GM23338 (cell line): Measurements from ENCODE around the gene JPH4. TPM values are rescaled to one million over a fixed set of nuclear protein-coding genes. Genes with fewer than 3 reads are reported as not detected.

Experiments
- ATAC-seq: fragments of 200-7000 bp; cut with Tn5 transposase; 3 replicates; pipeline ENCODE4 v1.9.1; 2020
- DNase-seq: peaks from one replicate; pipeline ENCODE4 v3.0.0-alpha.2; 2015; ENCODE audit warnings: low spot score
- H2AFZ ChIP-seq: fragments of 200-600 bp; sonication (generic); 2 replicates; pipeline ENCODE4 v1.8.0; 2016; ENCODE audit warnings: antibody characterized with exemption, mild to moderate bottlenecking, moderate library complexity
- H3F3A ChIP-seq: fragments of 200-600 bp; sonication (generic); replicated peaks from 2 replicates; pipeline ENCODE4 v1.8.0; 2017; ENCODE audit warnings: antibody characterized with exemption, mixed run types, low read depth
- H3K27ac ChIP-seq: fragments of 200-600 bp; sonication (generic); 2 replicates; pipeline ENCODE4 v1.6.1; 2016; ENCODE audit warnings: low read depth
- H3K27me3 ChIP-seq: fragments of 200-600 bp; sonication (generic); 2 replicates; pipeline ENCODE4 v1.8.0; 2016; ENCODE audit warnings: mild to moderate bottlenecking, mixed run types, moderate library complexity; ENCODE audit not compliant: insufficient read depth
- H3K36me3 ChIP-seq: fragments of 200-600 bp; sonication (generic); 2 replicates; pipeline ENCODE4 v1.8.0; 2016; ENCODE audit warnings: mild to moderate bottlenecking; ENCODE audit not compliant: insufficient read depth
- H3K4me1 ChIP-seq: fragments of 200-600 bp; sonication (generic); 2 replicates; pipeline ENCODE4 v1.8.0; 2016; ENCODE audit warnings: mild to moderate bottlenecking, moderate library complexity; ENCODE audit not compliant: insufficient read depth
- H3K4me2 ChIP-seq: fragments of 200-600 bp; sonication (generic); 2 replicates; pipeline ENCODE4 v1.7.1; 2017; ENCODE audit warnings: mixed run types
- H3K4me3 ChIP-seq: fragments of 200-600 bp; sonication (generic); 2 replicates; pipeline ENCODE4 v1.6.1; 2016; ENCODE audit warnings: mixed run types
- H3K79me2 ChIP-seq: fragments of 200-600 bp; sonication (generic); replicated peaks from 2 replicates; pipeline ENCODE4 v1.8.0; 2017; ENCODE audit warnings: mild to moderate bottlenecking; ENCODE audit not compliant: insufficient read depth
- H3K9me2 ChIP-seq: fragments of 200-600 bp; sonication (generic); 2 replicates; pipeline ENCODE4 v1.8.0; 2017; ENCODE audit not compliant: insufficient read depth
- H4K20me1 ChIP-seq: fragments of 200-600 bp; sonication (generic); replicated peaks from 2 replicates; pipeline ENCODE4 v1.8.0; 2017; ENCODE audit warnings: mild to moderate bottlenecking; ENCODE audit not compliant: insufficient read depth
- H3K27ac Mint-ChIP-seq: 2 replicates; pipeline ENCODE4 v1.8.0; 2020; ENCODE audit warnings: inconsistent platforms, mild to moderate bottlenecking, moderate library complexity, mixed read lengths
- H3K27me3 Mint-ChIP-seq: 3 replicates; pipeline ENCODE4 v1.8.0; 2022; ENCODE audit warnings: low read depth, mild to moderate bottlenecking, moderate library complexity, mixed read lengths, inconsistent platforms; ENCODE audit not compliant: insufficient read depth, poor library complexity
- H3K36me3 Mint-ChIP-seq: 3 replicates; pipeline ENCODE4 v1.8.0; 2021; ENCODE audit warnings: low read depth, mild to moderate bottlenecking, inconsistent platforms, moderate library complexity, mixed read lengths
- H3K4me1 Mint-ChIP-seq: 3 replicates; pipeline ENCODE4 v1.8.0; 2020; ENCODE audit warnings: mild to moderate bottlenecking, inconsistent platforms, mixed read lengths
- H3K4me3 Mint-ChIP-seq: 3 replicates; pipeline ENCODE4 v1.8.0; 2021; ENCODE audit warnings: moderate library complexity, mild to moderate bottlenecking, inconsistent platforms, mixed read lengths
- H3K9me3 Mint-ChIP-seq: 3 replicates; pipeline ENCODE4 v1.8.0; 2020; ENCODE audit warnings: moderate library complexity, mild to moderate bottlenecking, inconsistent platforms, mixed read lengths
- CREB1 ChIP-seq: fragments of 250-450 bp; sonication (Bioruptor Pico); IDR thresholded peaks from 2 replicates; pipeline ENCODE4 v1.5.0; 2020; ENCODE audit warnings: low read depth, mild to moderate bottlenecking, moderate library complexity
- EZH2 ChIP-seq: fragments of 200-600 bp; sonication (generic); IDR thresholded peaks from one replicate; pipeline ENCODE4 v1.8.0; 2017; ENCODE audit warnings: antibody characterized with exemption, mild to moderate bottlenecking, low read depth; ENCODE audit not compliant: unreplicated experiment
- EZH2phosphoT487 ChIP-seq: fragments of 200-600 bp; sonication (generic); IDR thresholded peaks from one replicate; pipeline ENCODE4 v1.8.1; 2018; ENCODE audit warnings: antibody characterized with exemption; ENCODE audit not compliant: unreplicated experiment
- JUNB ChIP-seq: IDR thresholded peaks from one replicate; pipeline ENCODE4 v1.6.1; 2016; ENCODE audit warnings: antibody characterized with exemption; ENCODE audit not compliant: unreplicated experiment
- NANOG ChIP-seq: IDR thresholded peaks from 2 replicates; pipeline ENCODE4 v1.6.1; 2016; ENCODE audit warnings: antibody characterized with exemption, borderline replicate concordance
- POLR2AphosphoS5 ChIP-seq: IDR thresholded peaks from 2 replicates; pipeline ENCODE4 v1.6.1; 2016; ENCODE audit warnings: antibody characterized with exemption, low read depth
- STAT1 ChIP-seq: IDR thresholded peaks from one replicate; pipeline ENCODE4 v1.6.1; 2016; ENCODE audit warnings: antibody characterized with exemption; ENCODE audit not compliant: unreplicated experiment
- ZNF114 ChIP-seq: fragments of 250-450 bp; sonication (Bioruptor Pico); IDR thresholded peaks from 2 replicates; pipeline ENCODE4 v1.5.0; 2020; ENCODE audit warnings: mild to moderate bottlenecking, moderate library complexity
- ZNF331 ChIP-seq: fragments of 250-450 bp; sonication (Bioruptor Pico); IDR thresholded peaks from 2 replicates; pipeline ENCODE4 v1.5.0; 2020; ENCODE audit warnings: low read depth, mild to moderate bottlenecking, moderate library complexity
- polyA plus RNA-seq: library from polyadenylated mRNA; unstranded; fragments of >200 nt; fragmentation: Nextera tagmentation; extraction: Ambion mirVana; gene quantifications from 2 replicates; pipeline ENCODE4 v1.2.1, GENCODE V29; 2016
- total RNA-seq: library from RNA; depleted of rRNA; stranded (reverse); fragments of >200 nt; shearing (Covaris generic); gene quantifications from 2 replicates; pipeline ENCODE4 v1.2.3, GENCODE V29; 2014
- TF ChIP-seq, protein P1 (sequence below): IDR thresholded peaks from 2 replicates; pipeline ENCODE4 v1.6.1; 2016; ENCODE audit warnings: antibody characterized with exemption
- TF ChIP-seq, protein P2 (sequence below): fragments of 250-450 bp; sonication (Bioruptor Pico); IDR thresholded peaks from 2 replicates; pipeline ENCODE4 v1.5.0; 2020; ENCODE audit warnings: mild to moderate bottlenecking, moderate library complexity
- TF ChIP-seq, protein P3 (sequence below): IDR thresholded peaks from one replicate; pipeline ENCODE4 v1.6.1; 2018; ENCODE audit warnings: antibody characterized with exemption; ENCODE audit not compliant: unreplicated experiment
- TF ChIP-seq, protein P4 (sequence below), 2 experiments: fragments of 200-600 bp in 1 of 2; sonication (generic) in 1 of 2; conservative IDR thresholded peaks; 2 replicates each; pipeline versions ENCODE4 v1.5.1 to v1.6.1; 2016 to 2017; ENCODE audit warnings: antibody characterized with exemption in 2 of 2, low read depth in 2 of 2, mild to moderate bottlenecking in 2 of 2, moderate library complexity in 1 of 2

The JPH4 gene
- total and polyA plus RNA-seq, 2 experiments from 2014 or later, result 11.0 to 29.9 TPM

DNA sequence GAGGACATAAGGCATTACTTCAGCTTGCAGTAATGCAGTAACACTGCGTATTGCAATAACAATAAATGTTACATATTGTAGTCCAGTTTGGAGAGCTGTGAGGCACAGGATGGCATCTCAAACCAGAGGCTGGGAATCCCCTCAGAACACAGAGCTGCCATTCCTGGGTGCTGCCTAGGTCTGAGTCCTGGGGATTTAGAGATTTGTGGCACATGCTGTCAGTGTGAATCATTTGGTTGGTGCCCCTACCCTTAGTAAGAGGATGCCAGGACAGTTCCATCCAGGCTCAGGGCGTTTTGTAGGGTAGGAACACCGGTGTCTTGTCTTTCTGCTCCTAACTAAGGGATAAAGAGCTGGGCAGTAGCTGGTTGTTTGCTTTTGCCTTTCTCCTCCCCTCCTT lies 49.6 kb downstream of the JPH4 start:
- peaks cover 50% of the 10 kb centered on the region for H3K4me1 Mint-ChIP-seq
- no peak overlapping the region for H3K27ac Mint-ChIP-seq
- peaks cover 78% of the 10 kb centered on the region for H3K36me3 Mint-ChIP-seq
- Histone ChIP-seq H3K27me3 (no peaks in the 10 kb centered on the region), H3K36me3 (peaks cover 3% of the 10 kb centered on the region; the same call in 1 of the 2 replicates), H3K27ac (no peak overlapping the region), H3K4me1 (peaks cover 4% of the 10 kb centered on the region; the same call in 1 of the 2 replicates), H3K4me3 (no peak overlapping the region), H3K79me2 (no peaks in the 10 kb centered on the region), H4K20me1 (no peaks in the 10 kb centered on the region; the same call in 1 of the 2 replicates), H3K9me2 (no peaks in the 10 kb centered on the region), H3F3A (no peaks in the 10 kb centered on the region), H2AFZ (no peak overlapping the region), H3K4me2 (no peak overlapping the region)
- DNase-seq (no peak), ATAC-seq (no peak)
- H3K9me3 Mint-ChIP-seq, result no peaks in the 10 kb centered on the region; the same call in 2 of the 3 replicates
- H3K4me3 Mint-ChIP-seq, result no peak overlapping the region; the same call in 2 of the 3 replicates
- peaks cover 16% of the 10 kb centered on the region for H3K27me3 Mint-ChIP-seq
- TF ChIP-seq, protein P1, sequence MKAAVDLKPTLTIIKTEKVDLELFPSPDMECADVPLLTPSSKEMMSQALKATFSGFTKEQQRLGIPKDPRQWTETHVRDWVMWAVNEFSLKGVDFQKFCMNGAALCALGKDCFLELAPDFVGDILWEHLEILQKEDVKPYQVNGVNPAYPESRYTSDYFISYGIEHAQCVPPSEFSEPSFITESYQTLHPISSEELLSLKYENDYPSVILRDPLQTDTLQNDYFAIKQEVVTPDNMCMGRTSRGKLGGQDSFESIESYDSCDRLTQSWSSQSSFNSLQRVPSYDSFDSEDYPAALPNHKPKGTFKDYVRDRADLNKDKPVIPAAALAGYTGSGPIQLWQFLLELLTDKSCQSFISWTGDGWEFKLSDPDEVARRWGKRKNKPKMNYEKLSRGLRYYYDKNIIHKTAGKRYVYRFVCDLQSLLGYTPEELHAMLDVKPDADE, result no peak
- no peak for TF ChIP-seq EZH2phosphoT487
- TF ChIP-seq CREB1 (CRISPR knock-in tag), result no peak
- TF ChIP-seq, protein P2, sequence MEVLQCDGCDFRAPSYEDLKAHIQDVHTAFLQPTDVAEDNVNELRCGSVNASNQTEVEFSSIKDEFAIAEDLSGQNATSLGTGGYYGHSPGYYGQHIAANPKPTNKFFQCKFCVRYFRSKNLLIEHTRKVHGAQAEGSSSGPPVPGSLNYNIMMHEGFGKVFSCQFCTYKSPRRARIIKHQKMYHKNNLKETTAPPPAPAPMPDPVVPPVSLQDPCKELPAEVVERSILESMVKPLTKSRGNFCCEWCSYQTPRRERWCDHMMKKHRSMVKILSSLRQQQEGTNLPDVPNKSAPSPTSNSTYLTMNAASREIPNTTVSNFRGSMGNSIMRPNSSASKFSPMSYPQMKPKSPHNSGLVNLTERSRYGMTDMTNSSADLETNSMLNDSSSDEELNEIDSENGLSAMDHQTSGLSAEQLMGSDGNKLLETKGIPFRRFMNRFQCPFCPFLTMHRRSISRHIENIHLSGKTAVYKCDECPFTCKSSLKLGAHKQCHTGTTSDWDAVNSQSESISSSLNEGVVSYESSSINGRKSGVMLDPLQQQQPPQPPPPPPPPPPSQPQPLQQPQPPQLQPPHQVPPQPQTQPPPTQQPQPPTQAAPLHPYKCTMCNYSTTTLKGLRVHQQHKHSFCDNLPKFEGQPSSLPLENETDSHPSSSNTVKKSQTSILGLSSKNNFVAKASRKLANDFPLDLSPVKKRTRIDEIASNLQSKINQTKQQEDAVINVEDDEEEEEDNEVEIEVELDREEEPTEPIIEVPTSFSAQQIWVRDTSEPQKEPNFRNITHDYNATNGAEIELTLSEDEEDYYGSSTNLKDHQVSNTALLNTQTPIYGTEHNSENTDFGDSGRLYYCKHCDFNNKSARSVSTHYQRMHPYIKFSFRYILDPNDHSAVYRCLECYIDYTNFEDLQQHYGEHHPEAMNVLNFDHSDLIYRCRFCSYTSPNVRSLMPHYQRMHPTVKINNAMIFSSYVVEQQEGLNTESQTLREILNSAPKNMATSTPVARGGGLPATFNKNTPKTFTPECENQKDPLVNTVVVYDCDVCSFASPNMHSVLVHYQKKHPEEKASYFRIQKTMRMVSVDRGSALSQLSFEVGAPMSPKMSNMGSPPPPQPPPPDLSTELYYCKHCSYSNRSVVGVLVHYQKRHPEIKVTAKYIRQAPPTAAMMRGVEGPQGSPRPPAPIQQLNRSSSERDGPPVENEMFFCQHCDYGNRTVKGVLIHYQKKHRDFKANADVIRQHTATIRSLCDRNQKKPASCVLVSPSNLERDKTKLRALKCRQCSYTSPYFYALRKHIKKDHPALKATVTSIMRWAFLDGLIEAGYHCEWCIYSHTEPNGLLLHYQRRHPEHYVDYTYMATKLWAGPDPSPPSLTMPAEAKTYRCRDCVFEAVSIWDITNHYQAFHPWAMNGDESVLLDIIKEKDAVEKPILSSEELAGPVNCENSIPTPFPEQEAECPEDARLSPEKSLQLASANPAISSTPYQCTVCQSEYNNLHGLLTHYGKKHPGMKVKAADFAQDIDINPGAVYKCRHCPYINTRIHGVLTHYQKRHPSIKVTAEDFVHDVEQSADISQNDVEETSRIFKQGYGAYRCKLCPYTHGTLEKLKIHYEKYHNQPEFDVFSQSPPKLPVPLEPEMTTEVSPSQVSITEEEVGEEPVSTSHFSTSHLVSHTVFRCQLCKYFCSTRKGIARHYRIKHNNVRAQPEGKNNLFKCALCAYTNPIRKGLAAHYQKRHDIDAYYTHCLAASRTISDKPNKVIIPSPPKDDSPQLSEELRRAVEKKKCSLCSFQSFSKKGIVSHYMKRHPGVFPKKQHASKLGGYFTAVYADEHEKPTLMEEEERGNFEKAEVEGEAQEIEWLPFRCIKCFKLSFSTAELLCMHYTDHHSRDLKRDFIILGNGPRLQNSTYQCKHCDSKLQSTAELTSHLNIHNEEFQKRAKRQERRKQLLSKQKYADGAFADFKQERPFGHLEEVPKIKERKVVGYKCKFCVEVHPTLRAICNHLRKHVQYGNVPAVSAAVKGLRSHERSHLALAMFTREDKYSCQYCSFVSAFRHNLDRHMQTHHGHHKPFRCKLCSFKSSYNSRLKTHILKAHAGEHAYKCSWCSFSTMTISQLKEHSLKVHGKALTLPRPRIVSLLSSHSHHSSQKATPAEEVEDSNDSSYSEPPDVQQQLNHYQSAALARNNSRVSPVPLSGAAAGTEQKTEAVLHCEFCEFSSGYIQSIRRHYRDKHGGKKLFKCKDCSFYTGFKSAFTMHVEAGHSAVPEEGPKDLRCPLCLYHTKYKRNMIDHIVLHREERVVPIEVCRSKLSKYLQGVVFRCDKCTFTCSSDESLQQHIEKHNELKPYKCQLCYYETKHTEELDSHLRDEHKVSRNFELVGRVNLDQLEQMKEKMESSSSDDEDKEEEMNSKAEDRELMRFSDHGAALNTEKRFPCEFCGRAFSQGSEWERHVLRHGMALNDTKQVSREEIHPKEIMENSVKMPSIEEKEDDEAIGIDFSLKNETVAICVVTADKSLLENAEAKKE (CRISPR knock-in tag), result no peak
- no peak for TF ChIP-seq JUNB
- TF ChIP-seq EZH2, result no peak
- no peak for TF ChIP-seq NANOG
- TF ChIP-seq, protein P3, sequence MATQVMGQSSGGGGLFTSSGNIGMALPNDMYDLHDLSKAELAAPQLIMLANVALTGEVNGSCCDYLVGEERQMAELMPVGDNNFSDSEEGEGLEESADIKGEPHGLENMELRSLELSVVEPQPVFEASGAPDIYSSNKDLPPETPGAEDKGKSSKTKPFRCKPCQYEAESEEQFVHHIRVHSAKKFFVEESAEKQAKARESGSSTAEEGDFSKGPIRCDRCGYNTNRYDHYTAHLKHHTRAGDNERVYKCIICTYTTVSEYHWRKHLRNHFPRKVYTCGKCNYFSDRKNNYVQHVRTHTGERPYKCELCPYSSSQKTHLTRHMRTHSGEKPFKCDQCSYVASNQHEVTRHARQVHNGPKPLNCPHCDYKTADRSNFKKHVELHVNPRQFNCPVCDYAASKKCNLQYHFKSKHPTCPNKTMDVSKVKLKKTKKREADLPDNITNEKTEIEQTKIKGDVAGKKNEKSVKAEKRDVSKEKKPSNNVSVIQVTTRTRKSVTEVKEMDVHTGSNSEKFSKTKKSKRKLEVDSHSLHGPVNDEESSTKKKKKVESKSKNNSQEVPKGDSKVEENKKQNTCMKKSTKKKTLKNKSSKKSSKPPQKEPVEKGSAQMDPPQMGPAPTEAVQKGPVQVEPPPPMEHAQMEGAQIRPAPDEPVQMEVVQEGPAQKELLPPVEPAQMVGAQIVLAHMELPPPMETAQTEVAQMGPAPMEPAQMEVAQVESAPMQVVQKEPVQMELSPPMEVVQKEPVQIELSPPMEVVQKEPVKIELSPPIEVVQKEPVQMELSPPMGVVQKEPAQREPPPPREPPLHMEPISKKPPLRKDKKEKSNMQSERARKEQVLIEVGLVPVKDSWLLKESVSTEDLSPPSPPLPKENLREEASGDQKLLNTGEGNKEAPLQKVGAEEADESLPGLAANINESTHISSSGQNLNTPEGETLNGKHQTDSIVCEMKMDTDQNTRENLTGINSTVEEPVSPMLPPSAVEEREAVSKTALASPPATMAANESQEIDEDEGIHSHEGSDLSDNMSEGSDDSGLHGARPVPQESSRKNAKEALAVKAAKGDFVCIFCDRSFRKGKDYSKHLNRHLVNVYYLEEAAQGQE, result no peak
- no peak for TF ChIP-seq POLR2AphosphoS5
- TF ChIP-seq, protein P4, sequence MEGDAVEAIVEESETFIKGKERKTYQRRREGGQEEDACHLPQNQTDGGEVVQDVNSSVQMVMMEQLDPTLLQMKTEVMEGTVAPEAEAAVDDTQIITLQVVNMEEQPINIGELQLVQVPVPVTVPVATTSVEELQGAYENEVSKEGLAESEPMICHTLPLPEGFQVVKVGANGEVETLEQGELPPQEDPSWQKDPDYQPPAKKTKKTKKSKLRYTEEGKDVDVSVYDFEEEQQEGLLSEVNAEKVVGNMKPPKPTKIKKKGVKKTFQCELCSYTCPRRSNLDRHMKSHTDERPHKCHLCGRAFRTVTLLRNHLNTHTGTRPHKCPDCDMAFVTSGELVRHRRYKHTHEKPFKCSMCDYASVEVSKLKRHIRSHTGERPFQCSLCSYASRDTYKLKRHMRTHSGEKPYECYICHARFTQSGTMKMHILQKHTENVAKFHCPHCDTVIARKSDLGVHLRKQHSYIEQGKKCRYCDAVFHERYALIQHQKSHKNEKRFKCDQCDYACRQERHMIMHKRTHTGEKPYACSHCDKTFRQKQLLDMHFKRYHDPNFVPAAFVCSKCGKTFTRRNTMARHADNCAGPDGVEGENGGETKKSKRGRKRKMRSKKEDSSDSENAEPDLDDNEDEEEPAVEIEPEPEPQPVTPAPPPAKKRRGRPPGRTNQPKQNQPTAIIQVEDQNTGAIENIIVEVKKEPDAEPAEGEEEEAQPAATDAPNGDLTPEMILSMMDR (conservative IDR thresholded peaks at IDR 0.05; ENCODE audit: low read depth in 2 of 2), result no peak
- TF ChIP-seq ZNF331 (CRISPR knock-in tag), result no peak
- TF ChIP-seq STAT1, result no peak
- TF ChIP-seq ZNF114 (CRISPR knock-in tag), result no peak
